ACHN (cell line): ENCODE data around the gene SCARB1.

Experiments used
- DNase-seq: peaks from one replicate; pipeline ENCODE4 v3.0.0-alpha.2; 2015
- in situ Hi-C: cut with HindIII; loops from 2 replicates; pipeline ENCODE4 v1.10.0; 2017; ENCODE audit warnings: low sequenced_read_pairs, low pct_ligation_motif_present, low pct_unique_long_range_greater_than_20kb

The SCARB1 gene

DNA sequence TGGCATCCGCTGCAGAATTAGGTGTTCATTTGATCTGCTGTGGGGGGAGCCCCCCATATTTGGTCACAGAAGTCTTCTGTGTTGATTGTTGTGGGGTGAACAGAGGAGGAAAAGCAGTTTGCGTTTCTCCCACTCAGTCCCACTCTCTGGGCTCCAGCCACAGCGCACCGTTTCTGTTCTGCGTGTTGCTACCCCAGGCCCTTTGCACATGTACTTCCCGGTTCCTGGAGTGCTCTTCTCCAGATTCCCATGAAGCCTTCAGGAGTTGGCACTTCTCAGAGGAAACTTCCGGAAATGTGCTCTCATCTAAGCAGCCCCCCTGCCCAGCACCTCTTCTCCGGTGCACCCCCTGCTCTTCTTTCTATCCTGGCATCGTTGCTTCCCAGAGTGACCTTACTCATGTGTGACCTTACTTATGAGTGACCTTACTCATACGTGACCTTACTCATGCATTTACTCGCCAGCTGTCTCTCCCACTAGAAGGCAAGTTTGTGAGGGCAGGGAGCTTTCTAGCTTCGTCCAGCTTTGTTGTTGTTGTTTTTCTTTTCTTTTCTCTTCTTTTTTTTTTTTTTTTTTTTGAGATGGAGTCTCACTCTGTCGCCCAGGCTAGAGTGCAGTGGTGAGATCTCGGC, 93.7 kb downstream of the SCARB1 start:
- no peak for DNase-seq
- in situ Hi-C loops, result no loop called here

DNA sequence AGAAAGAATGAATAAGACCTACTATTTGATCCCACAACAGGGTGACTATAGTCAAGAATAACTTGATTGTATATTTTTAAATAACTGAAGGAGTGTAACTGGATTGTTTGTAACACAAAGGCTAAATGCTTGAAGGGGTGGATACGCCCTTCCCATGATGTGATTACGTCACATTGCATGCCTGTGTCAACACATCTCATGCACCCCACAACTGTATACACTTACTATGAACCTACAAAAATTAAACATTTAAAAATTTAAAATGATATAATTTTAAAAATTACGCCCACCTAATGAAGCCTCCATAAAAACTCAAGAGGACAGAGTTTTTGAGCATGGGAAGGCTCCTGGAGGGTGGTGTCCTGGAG, 94.5 kb downstream of the SCARB1 start:
- in situ Hi-C loops, result no loop called here
- DNase-seq, result no peak

DNA sequence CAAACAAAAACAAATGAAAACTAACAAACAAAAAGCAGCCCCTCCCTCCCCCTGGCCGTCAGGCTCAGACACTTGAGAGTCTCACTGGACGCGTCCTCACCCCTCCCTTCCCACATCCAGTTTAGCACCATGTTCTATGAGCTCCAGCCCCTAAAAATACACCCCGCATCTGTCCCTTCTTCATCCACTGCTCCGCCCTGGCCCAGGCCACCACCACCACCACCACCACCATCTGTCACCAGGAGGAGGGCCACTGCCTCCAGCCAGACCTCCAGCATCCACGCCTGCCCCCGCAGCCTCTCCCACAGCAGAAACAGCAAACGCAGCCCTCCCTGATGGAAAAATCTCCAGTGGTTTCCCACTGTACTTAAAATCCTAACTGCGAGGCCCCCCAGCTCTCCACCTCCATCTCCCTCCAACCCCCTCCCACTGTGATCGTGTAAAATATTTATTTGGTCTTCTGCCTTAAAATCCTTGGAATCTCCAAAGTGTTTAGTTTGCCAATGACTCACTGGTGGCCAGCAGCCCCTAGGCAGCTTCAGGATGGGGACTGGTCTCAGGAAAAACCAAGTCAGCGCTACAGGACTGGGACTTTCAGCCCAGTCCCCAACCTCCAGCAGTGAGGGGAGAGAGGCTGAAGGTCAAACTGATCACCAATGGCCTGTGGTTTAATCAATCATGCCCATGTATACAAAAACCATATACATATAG, 95.1 kb downstream of the SCARB1 start:
- DNase-seq, result no peak
- in situ Hi-C loops, result no loop called here

DNA sequence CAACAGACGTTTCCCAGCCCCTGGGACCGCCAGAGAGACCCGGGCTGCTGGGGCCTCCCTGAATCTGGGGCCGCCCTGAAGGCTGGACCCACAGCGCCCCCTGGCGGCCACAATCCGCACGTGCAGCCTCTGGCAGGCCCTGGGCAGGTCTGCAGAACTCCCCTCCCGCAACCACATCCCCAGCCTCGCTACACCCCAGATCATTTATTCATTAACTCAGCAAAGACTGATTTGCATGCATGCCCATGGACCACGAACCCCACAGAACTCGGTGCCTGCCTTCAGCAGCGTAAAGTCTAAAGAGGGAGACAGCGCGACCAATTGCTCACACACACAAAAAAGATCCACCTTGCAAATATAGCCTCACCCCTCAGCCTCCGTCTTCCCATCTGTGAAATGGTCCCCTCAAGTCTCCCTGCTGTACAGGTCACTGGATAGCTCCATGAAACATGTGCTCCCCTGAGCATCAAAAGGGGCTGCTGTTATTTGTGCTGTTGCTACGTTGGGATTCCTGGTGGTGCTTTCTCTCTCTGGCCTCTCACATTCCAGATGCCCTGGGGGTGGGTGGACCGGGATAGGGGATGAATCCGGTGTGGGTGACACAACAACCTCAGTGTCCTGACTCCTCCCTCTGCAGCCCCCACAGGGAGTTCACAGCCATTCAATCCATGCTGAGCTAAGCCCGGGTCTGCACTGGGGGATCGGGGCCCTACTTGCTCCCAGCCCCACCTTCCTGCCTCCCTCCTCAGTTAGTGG, 96.4 kb downstream of the SCARB1 start:
- in situ Hi-C loops, result no loop called here
- peak; percentile 83 for DNase-seq

DNA sequence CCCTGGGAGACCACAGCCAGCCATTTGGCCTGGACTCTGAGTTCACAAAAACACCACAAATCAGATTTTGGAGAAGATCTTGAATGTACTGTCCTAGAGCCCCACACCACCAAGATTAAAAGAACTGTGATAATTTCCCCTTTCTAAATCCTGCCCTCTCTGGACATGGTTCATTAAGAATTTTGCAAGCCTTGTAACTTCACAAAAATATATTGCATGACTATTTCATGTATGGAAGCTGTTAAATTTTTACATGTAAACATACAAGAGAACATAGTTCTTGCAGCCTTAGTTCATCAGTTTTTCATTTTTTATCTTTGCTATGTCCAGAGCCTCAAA, 97.0 kb downstream of the SCARB1 start:
- DNase-seq, result no peak
- in situ Hi-C loops, result no loop called here

DNA sequence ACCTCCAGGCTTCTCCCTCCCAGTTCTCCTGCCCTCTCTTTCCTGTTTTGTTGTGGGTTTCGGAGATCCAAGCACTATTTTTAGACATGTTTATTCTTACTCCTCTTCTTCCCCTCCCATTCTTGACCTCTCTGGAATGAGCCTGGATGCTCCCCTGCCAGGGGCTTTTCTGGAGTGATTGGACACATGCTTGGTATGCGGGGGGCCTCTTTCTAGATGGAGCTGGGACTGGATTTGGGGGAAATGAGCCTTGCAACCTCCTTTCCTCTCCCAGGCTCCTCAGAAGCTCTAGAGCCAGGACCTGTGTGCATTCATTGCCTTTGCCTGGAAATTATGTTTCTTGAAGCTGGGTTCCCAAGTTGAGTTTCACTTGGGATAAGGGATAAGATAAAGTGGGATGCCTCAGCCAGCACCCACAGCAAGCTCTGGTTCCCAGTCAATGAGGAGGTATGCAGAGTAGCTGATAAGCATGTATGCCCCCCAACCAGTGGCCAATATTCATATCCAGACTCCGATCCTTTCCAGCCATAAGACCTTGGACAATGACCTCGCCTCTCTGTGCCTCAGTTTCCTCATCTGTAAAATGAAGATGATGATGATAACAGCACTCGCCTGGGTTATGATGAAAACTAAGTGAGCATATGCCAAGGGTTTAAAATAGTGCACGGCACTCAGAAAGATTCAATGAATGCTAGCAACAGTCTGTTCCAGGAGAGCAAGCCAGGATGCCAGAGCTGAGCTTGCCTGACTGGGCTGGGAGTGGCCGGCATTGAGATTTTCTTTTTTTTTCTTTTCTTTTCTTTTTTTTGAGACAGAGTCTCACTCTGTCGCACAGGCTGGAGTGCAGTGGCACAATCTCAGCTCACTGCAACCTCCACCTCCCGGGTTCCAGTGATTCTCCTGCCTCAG, 97.8 kb downstream of the SCARB1 start:
- no peak for DNase-seq
- in situ Hi-C loops, result no loop called here

DNA sequence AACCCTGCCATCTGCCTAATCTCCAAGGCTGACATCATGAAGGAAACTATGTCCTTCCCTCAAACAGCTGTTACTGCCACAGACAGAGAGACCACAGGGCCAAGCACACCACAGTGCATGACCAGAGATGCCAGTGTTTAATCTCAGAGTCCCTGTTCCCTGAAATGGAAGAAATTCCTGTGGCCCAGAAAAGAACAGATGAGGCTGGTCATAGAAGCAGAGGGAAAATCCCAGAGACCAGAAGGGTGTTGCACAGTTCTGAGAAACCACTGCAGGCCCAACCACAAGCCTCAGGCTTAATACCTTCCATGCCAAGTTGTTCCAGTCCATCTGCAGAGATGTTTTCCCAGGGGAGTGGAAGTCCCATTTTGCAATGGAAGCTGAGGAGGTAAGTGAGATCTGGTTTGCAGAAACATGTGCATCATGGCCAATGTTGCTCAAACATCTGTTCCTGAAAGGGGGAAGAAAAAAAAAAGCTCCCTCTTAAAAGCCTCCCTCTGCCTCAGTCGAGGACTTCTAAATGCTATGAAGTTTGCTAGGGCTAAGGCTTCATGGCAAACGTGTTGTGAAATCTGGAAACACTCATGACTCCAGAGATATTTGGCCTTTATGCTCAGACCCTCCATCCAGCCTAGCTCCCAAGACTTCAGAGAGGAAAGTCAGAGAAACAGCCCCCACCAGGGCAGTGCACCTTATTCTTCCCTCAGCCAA, 98.6 kb downstream of the SCARB1 start:
- DNase-seq, result no peak
- in situ Hi-C loops, result no loop called here

DNA sequence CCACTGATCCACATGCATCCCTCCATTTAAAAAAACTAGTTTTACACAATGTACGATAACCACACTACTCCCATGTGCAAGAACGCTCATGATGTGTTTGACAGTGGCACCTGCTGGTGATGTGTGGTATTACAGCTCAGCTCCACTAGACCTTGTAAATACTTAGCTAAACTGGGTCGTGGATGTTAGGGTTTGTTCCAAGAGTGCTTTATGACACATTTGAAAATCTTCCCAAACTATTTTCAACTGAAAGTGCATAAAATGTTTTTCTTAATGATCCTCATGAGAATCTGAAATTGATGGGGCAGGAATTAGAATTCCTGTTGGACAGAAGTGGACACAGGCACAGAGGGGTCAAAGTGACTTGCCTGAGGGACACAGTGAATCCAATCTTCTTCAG, 99.2 kb downstream of the SCARB1 start:
- DNase-seq, result peak; percentile 65
- in situ Hi-C loops, result no loop called here

DNA sequence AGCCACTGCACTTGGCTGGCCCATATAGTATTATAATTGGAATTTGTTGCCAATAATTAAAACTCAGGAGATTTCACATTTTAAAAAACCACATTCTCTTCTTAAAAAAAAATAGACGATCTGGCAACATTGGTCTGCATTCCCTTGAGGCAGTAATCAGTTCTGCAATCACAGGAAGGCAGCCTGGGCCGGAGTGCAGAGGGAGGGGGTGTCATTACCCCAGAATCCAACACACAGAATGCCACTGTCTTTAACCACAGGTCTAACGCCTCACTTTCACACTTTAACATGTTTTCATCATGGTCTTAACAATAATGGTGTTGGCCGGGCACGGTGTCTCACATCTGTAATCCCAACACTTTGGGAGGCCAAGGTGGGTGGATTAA, 100.1 kb downstream of the SCARB1 start:
- in situ Hi-C loops, result no loop called here
- no peak for DNase-seq

DNA sequence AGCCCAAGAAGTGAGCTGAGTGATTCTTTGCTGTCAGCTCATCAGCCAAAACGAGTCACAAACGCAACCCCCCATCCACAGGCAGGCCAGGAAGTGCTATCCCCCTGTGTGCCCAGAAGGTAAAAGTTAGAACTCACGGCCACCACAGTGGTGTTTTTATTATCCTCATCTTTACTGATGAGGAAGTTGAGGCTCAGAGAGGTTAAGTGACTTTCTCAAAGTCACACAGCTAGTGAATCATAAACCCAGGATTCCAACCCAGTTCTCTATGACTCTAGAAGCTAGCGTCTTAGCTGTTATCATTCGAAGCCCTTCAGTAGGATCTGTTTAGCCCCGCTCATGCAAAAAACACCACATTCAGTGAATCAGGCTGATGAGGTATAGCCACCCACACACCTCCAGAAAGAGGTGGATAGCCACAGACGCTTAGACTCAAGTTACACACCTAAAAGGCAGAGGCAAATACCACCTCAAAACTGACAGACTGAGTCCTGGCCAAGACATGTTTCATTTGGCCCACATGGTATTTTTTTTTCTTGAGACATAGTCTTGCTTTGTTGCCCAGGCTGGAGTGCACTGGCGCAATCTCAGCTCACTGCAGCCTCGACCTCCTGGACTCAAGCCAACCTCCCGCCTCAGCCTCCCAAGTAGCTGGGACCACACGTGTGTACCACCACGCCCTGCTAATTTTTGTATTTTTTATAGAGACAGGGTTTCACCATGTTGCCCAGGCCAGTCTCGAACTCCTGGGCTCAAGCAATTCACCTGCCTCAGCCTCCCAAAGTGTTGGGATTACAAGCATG, 100.7 kb downstream of the SCARB1 start:
- in situ Hi-C loops, result no loop called here
- no peak for DNase-seq

DNA sequence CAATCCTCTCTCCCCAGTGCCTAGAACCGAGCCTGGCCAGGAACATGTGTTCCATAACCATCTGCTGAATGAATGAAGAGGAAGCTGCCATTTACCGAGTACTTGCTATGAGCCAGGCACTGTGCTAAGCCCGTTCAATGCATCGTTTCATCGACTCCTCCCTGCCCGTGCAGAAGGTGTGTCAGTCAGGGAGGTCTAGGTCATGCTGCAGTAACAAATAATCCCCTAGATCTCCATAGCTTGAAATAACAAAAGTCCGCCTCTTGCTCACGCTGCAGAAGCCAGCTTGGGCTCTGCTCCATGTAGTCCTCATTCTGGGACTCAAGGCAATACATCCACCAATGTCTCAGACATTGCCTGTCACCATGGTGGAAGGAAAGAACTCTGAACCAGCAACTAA, 101.3 kb downstream of the SCARB1 start:
- in situ Hi-C loops, result no loop called here

DNA sequence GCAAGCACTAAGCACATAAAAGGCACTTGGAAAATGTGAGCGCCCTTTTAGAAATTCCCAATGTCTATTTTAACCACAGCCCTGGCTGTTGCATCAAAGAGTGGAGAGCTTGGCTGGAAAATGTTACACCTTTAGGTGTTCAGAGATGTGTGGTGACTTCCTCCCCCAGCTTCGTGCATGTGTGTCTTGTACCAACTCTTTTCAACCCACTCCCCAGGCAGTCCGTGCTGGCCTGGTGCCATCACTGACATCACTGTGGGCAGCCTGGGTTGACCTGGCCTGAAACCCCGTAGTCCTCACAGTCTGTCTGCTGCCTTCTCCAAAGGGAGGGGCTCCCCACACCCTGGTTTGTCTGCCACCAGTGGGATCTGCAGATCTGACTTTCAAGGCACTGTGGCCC, 101.8 kb downstream of the SCARB1 start:
- in situ Hi-C loops, result no loop called here
- no peak for DNase-seq

More for the DNA sequence above, 101.3 kb downstream of the SCARB1 start:
- DNase-seq, result no peak

DNA sequence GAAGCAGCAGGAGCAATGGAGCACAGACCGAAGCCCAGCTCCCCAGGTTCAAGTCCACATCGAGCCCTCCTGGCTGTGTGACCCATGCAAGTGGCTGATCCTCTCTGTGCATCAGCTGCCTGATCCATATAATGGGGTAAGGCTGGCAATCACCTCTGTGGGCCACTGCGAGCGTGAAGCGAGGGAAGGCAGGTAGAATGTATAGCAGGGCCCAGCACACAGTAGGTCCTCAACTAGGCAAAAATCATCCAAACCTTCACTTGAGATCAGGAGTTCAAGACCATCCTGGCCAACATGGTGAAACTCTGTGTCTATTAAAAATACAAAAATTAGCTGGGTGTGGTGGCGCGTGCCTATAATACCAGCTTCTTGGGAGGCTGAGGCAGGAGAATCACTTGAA, 102.6 kb downstream of the SCARB1 start:
- DNase-seq, result no peak
- in situ Hi-C loops, result no loop called here

DNA sequence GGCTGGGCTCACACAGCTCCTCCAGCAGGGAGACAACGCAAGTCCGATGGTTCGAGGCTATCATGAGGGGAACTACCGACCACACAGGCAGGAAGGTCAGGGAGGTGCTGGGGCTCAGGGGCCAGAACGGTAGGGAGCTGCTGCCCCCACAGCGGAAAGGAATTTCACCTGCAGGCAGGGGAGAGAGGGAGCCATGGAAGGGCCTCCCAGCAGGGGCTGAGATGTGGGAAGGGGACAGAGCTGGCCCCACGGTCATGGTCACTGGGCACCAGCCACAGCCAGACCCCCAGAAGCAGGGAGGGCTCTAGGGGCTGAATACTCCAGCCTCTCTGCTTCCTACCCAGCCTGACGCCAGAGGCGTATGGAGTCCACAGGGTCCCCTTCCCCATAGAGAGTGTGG, 103.1 kb downstream of the SCARB1 start:
- DNase-seq, result no peak
- in situ Hi-C loops, result no loop called here

DNA sequence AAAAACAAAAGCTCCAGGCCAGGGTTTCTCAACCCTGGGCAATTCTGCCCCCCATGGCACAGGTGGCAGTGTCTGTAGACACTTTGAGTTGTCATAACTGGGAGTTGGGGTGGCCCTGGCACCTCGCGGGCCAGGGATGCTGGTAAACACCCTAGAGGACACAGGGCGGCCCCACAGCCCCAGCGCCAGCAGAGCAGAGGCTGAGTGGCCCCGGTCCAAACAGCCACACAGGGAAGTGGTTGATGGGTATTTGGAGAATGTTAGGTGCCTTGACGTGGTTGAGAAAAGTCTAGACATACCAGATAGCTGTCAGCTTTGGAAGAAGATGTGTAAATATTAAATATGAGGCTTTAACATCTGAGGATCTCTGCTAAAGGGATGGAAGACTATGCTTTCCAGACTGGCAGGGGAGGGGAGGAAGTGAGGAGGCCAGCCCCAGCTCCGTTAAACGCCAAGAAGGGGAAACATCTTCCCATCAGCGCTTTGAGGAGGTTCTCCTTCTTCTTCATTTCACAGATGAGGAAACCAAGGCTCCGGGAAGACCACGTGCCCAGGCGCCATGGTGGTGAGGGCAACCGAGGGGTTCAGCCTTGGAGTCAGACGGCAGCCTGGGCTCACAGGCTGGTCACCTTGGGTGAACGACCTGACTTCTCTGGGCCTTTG, 103.7 kb downstream of the SCARB1 start:
- in situ Hi-C loops, result no loop called here
- no peak for DNase-seq

DNA sequence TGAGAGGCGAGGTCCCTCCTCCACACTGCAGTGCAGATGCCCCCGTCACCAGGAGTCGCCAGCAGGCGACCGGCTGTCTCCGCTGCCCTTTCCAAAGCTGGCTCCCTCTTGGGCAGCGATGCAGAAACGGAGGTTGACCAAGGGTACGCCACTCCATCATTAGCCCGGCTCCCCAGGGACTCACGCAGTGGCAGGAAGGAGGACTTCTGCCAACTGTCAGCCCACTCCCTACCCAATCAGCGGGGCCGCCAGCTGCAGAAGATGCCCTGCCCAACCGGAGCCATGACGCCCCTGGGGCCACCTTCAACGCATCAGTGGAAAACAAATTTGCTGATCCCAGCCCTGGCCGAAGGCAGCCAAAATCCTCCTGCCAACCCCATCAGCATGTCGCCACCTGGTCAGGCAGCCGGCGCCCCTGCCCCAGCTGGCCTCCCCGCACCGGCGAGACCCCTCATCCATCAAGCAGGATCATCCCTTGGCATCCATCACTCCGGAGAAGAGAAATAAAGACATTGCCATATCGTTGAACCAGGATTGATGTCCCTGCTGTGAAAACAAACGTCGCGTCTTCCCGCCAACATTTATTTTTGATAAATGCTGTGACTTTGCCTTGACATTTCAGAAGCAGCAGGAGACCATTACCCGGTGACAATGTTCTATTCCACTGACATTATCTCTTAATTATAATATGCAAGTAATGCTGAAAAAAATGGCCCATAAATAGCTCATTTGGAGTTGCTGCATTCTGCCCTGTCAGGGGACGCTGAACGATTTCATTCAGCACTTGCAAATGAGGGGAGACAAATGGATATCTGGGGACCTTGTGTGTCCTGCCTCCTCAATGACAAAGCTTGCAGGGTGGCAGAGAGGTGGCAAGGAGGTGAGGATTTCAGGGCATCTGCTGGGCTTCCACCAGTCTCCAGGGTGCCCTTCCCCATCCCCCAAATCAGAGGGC, 105.1 kb downstream of the SCARB1 start:
- DNase-seq, result no peak
- in situ Hi-C loops, result no loop called here
